Thyroid gland (tissue), 4 donors: ENCODE measurements around the gene EBF3.

ENCODE experiments used
- POLR2A ChIP-seq, 2 donors: fragments of 450-650 bp; IDR thresholded peaks; one replicate each; pipeline ENCODE4 v1.6.1; 2017; ENCODE audit warnings: antibody characterized with exemption in 2 of 2, mild to moderate bottlenecking in 2 of 2, moderate library complexity in 1 of 2
- TF ChIP-seq, protein P1 (sequence below), 6 experiments: fragments of 200-600 bp in 3 of 6; fragments of 450-650 bp in 3 of 6; sonication (generic) in 3 of 6; IDR thresholded peaks; one replicate each; pipeline ENCODE4 v1.5.1; 2016 to 2019; ENCODE audit warnings: antibody characterized with exemption in 6 of 6, mild to moderate bottlenecking in 2 of 6, inconsistent platforms in 1 of 6, moderate library complexity in 1 of 6

GRCh38 chr10:129962031-129962871 lies 1.8 kb downstream of the EBF3 start:
- TF ChIP-seq, protein P1, sequence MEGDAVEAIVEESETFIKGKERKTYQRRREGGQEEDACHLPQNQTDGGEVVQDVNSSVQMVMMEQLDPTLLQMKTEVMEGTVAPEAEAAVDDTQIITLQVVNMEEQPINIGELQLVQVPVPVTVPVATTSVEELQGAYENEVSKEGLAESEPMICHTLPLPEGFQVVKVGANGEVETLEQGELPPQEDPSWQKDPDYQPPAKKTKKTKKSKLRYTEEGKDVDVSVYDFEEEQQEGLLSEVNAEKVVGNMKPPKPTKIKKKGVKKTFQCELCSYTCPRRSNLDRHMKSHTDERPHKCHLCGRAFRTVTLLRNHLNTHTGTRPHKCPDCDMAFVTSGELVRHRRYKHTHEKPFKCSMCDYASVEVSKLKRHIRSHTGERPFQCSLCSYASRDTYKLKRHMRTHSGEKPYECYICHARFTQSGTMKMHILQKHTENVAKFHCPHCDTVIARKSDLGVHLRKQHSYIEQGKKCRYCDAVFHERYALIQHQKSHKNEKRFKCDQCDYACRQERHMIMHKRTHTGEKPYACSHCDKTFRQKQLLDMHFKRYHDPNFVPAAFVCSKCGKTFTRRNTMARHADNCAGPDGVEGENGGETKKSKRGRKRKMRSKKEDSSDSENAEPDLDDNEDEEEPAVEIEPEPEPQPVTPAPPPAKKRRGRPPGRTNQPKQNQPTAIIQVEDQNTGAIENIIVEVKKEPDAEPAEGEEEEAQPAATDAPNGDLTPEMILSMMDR (IDR thresholded peaks at IDR 0.05), result no peak
- no peak for TF ChIP-seq POLR2A (IDR thresholded peaks at IDR 0.05)
